Lung (tissue), 12 donors: ENCODE measurements around the gene THSD7A. TPM values are rescaled to one million over a fixed set of nuclear protein-coding genes. Genes with fewer than 3 reads are reported as not detected.

Experiments used
- ATAC-seq: fragments of 200-7000 bp; cut with Tn5 transposase; one replicate; pipeline ENCODE4 v1.9.1; 2020; ENCODE audit warnings: moderate number of reproducible peaks; ENCODE audit not compliant: insufficient read depth, low FRiP score
- DNase-seq, 3 donors: peaks; one replicate each; pipeline ENCODE4 v3.0.0-alpha.2; 2013 to 2017
- H3K27ac ChIP-seq, 2 donors: one replicate each; pipeline ENCODE4 v1.5.1; 2013; ENCODE audit warnings: mild to moderate bottlenecking in 2 of 2, moderate library complexity in 2 of 2, control low read depth in 1 of 2, inconsistent platforms in 1 of 2, low read depth in 1 of 2, low read length in 1 of 2
- H3K27me3 ChIP-seq, 3 donors: one replicate each; pipeline ENCODE4 v1.5.1; 2013; ENCODE audit warnings: low read length in 2 of 3; ENCODE audit not compliant: control insufficient read depth in 3 of 3, insufficient read depth in 3 of 3
- H3K36me3 ChIP-seq, 4 donors: one replicate each; pipeline ENCODE4 v1.5.1; 2013; ENCODE audit warnings: low read length in 4 of 4, mild to moderate bottlenecking in 1 of 4, moderate library complexity in 1 of 4; ENCODE audit not compliant: control insufficient read depth in 4 of 4, insufficient read depth in 4 of 4
- H3K4me1 ChIP-seq, 5 donors: one replicate each; pipeline ENCODE4 v1.5.1; 2013; ENCODE audit warnings: low read length in 5 of 5, mild to moderate bottlenecking in 2 of 5, moderate library complexity in 1 of 5; ENCODE audit not compliant: control insufficient read depth in 5 of 5, insufficient read depth in 5 of 5
- H3K4me3 ChIP-seq: one replicate; pipeline ENCODE4 v1.5.1; 2013; ENCODE audit warnings: mild to moderate bottlenecking, control low read depth, moderate library complexity
- H3K9ac ChIP-seq, 2 donors: one replicate each; pipeline ENCODE4 v1.5.1; 2013; ENCODE audit warnings: low read length in 2 of 2, control low read depth in 1 of 2; ENCODE audit not compliant: insufficient read depth in 1 of 2
- H3K9me3 ChIP-seq, 4 donors: one replicate each; pipeline ENCODE4 v1.5.1; 2013; ENCODE audit warnings: low read length in 3 of 4, mild to moderate bottlenecking in 1 of 4, moderate library complexity in 1 of 4; ENCODE audit not compliant: control insufficient read depth in 4 of 4, insufficient read depth in 3 of 4
- WGBS, 2 donors: extraction: QIAGEN DNeasy Blood & Tissue Kit; methylation state at CpG; one replicate each; pipeline ENCODE4 v1.1.7; 2013; 5-methylcytosine and 5-hydroxymethylcytosine counted together
- polyA plus RNA-seq, 2 donors: library from polyadenylated mRNA; stranded (reverse); fragments of 200-250 nt; gene quantifications; one replicate each; pipeline ENCODE4 v1.2.1, GENCODE V29; 2013
- total RNA-seq, 2 donors: library from RNA; depleted of rRNA in 1 of 2; stranded (reverse); fragments of >200 nt in 1 of 2; gene quantifications; one replicate each; pipeline ENCODE4 v1.2.1, GENCODE V29; 2014 to 2021
- TF ChIP-seq, protein P1 (sequence below): IDR thresholded peaks from 2 replicates; pipeline ENCODE4 v1.5.1; 2012; ENCODE audit warnings: mild to moderate bottlenecking; ENCODE audit errors: control extremely low read depth, extremely low read depth
- donor health status: control.
- donor health status: control.
- donor health status: Bipolar disorder and iron deficiency.
- donor health status: healthy.
- donor health status: DM: yes; HTN: yes; CAD: no.

The THSD7A gene
- total and polyA plus RNA-seq, 4 donors, result 0.53 to 12.1 (median 4.5) TPM

DNA sequence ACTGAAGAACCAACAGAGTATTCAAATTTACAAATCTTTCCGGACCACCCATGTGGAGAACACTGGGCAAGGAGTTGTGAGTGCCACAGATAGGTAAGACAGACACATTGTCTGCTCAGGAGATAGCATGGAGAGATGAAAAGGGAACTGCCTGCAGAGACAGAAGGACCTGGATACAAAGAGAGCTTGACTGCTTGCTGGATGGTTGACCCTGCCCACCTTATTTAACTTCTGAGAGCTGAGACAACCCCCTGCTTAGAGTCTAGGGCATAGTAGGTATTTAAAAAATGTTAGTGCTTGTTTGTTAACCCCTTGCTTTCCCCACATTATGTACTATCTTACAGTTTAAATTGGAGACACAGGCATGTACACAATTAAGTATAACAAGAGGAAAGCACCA, 314.1 kb downstream of the THSD7A start:
- Histone ChIP-seq H3K9me3 (no peaks in the 10 kb centered on the region), H3K9ac (no peak overlapping the region), H3K4me3 (no peak overlapping the region), H3K27me3 (no peaks in the 10 kb centered on the region), H3K36me3 (no peaks in the 10 kb centered on the region), H3K4me1 (peaks cover 0 to 3% (median 0%) of the 10 kb centered on the region in 5 donors), H3K27ac (no peak overlapping the region)
- no peak for ATAC-seq
- TF ChIP-seq, protein P1, sequence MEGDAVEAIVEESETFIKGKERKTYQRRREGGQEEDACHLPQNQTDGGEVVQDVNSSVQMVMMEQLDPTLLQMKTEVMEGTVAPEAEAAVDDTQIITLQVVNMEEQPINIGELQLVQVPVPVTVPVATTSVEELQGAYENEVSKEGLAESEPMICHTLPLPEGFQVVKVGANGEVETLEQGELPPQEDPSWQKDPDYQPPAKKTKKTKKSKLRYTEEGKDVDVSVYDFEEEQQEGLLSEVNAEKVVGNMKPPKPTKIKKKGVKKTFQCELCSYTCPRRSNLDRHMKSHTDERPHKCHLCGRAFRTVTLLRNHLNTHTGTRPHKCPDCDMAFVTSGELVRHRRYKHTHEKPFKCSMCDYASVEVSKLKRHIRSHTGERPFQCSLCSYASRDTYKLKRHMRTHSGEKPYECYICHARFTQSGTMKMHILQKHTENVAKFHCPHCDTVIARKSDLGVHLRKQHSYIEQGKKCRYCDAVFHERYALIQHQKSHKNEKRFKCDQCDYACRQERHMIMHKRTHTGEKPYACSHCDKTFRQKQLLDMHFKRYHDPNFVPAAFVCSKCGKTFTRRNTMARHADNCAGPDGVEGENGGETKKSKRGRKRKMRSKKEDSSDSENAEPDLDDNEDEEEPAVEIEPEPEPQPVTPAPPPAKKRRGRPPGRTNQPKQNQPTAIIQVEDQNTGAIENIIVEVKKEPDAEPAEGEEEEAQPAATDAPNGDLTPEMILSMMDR, result no peak
- whole genome bisulfite sequencing, 2 donors, result 84 to 93% methylated on average over 1 of the region's 1 CpG
- no peak for DNase-seq

DNA sequence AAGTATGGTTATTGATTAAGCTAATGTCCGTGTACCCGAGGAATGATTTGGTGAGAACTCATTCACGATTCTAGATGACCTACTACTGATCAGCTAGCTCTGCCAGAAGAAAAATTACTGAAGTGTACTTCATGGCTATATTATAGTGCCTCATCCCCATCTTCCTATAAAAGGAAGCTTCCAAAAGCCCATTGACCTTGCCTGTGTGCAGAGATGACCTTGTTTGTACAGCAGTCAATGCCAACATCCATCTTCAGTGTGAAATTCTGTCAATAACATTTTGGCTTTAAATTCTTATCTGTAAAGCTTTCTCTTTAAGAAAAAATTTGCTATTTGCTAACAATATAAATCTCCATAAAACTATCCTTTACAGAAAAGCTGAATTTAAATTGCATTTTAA, 315.7 kb downstream of the THSD7A start:
- H3K9me3 ChIP-seq, result no peaks in the 10 kb centered on the region
- WGBS, 2 donors, result 78 to 86% methylated on average over 3 of the region's 3 CpGs
- DNase-seq, result no peak

DNA sequence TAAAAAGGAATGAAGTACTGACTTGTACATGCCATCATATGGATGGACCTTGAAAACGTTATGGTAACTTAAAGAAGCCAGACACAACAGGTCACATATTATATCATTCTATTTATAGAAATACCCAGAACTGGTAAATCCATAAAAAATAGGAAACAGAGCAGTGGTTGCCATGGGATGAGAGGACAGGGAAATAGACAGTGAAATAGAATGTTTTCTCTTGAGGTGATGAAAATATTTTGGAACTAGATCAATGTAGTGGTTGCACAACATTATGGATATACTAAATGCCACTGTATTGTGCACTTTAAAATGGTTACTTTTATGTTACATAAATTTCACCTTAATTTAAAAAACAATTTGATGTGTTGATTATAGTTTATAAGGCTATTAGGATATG, 318.5 kb downstream of the THSD7A start:
- H3K9ac ChIP-seq, result no peak overlapping the region
- peaks cover 0 to 3% (median 0%) of the 10 kb centered on the region in 5 donors for H3K4me1 ChIP-seq
- H3K36me3 ChIP-seq, result no peaks in the 10 kb centered on the region
- H3K27me3 ChIP-seq, result no peaks in the 10 kb centered on the region
- WGBS, 2 donors, result 62 to 82% methylated on average over 1 of the region's 1 CpG
- no peak overlapping the region for H3K27ac ChIP-seq
- DNase-seq, result no peak
- H3K9me3 ChIP-seq, result no peaks in the 10 kb centered on the region
- ATAC-seq, result no peak
- H3K4me3 ChIP-seq, result no peak overlapping the region
- TF ChIP-seq, protein P1, result no peak

More for the DNA sequence above, 315.7 kb downstream of the THSD7A start:
- H3K9ac ChIP-seq, result no peak overlapping the region
- H3K27ac ChIP-seq, result no peak overlapping the region
- no peak overlapping the region for H3K4me3 ChIP-seq
- no peak for ATAC-seq
- peaks cover 0 to 3% (median 0%) of the 10 kb centered on the region in 5 donors for H3K4me1 ChIP-seq
- no peaks in the 10 kb centered on the region for H3K36me3 ChIP-seq
- H3K27me3 ChIP-seq, result no peaks in the 10 kb centered on the region
- TF ChIP-seq, protein P1, result no peak

DNA sequence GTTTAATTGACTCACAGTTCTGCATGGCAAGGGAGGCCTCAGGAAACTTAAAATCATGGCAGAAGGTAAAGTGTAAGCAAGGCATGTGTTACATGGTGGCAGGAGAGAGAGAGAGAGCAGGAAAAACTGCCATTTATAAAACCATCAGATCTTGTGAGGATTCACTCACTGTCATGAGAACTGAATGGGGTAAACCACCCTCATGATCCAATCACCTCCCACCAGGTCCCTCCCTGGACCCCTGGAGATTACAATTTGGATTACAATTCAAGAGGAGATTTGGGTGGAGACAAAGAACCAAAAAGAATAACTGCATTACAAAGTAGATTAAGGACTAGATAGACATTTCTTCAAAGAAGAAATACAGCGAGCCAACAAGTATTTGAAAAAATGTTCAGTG, 324.1 kb downstream of the THSD7A start:
- DNase-seq (no peak), ATAC-seq (no peak)
- Histone ChIP-seq H3K4me1 (no peaks in the 10 kb centered on the region), H3K36me3 (no peaks in the 10 kb centered on the region), H3K9ac (no peak overlapping the region), H3K9me3 (peaks cover 0 to 2% (median 0%) of the 10 kb centered on the region in 4 donors), H3K4me3 (no peak overlapping the region), H3K27ac (no peak overlapping the region), H3K27me3 (no peaks in the 10 kb centered on the region)
- whole genome bisulfite sequencing, 2 donors, result 91 to 97% methylated on average over 1 of the region's 1 CpG
- TF ChIP-seq, protein P1, result no peak
